ENCODE results near the gene RBMS2. TPM values are rescaled to one million over a fixed set of nuclear protein-coding genes. Genes with fewer than 3 reads are reported as not detected.

RBMS2 gene
- total and polyA plus RNA-seq, 2 donors (not counting 1 experiment from before 2014, with no cell fraction given), result 0.81 to 7.6 TPM

GRCh38 chr12:56590237-56590830, 68.7 kb downstream of the RBMS2 start:
- H4K20me1 ChIP-seq (ENCODE audit: control insufficient read depth, insufficient read depth, low read length, poor library complexity, severe bottlenecking), result peaks cover 4% of the 10 kb centered on the region
- no peak overlapping the region for H3K4me2 ChIP-seq (replicated peaks; ENCODE audit: low read depth, low read length, poor library complexity, severe bottlenecking)
- H3K4me3 Mint-ChIP-seq, result no peak overlapping the region
- no peaks in the 10 kb centered on the region for H3K27me3 ChIP-seq (replicated peaks in 1 of 4; ENCODE audit: control extremely low read depth in 1 of 4, control insufficient read depth in 3 of 4, insufficient read depth in 4 of 4, low read length in 3 of 4)
- no peak overlapping the region for H3K4me3 ChIP-seq (ENCODE audit: control extremely low read depth in 1 of 5, extremely low read depth in 1 of 5, insufficient read depth in 1 of 5, low read depth in 2 of 5, low read length in 4 of 5)
- no peak overlapping the region for H3K27ac ChIP-seq (ENCODE audit: low read length in 2 of 2)
- H3K9me3 Mint-ChIP-seq (ENCODE audit: insufficient read depth), result no peaks in the 10 kb centered on the region
- peaks cover 3% of the 10 kb centered on the region for H3K4me1 Mint-ChIP-seq
- no peaks in the 10 kb centered on the region for H3K4me1 ChIP-seq (ENCODE audit: control insufficient read depth in 2 of 2, insufficient read depth in 2 of 2, low read length in 2 of 2)
- H2AFZ ChIP-seq (ENCODE audit: insufficient read depth, low read depth, low read length, poor library complexity, severe bottlenecking), result no peak overlapping the region
- H3K9me3 ChIP-seq (ENCODE audit: control extremely low read depth in 1 of 3, control insufficient read depth in 2 of 3, insufficient read depth in 1 of 3, low read length in 2 of 3), result no peaks in the 10 kb centered on the region
- WGBS (ENCODE audit: insufficient coverage), result 83% methylated on average over 2 of the region's 3 CpGs
- CTCF ChIA-PET, result interaction anchor here (0.7 to 1.8 kb wide), 6 partner anchors 9 to 76 kb away, joined by 3 to 7 read pairs (median 6); no protein-coding TSS in a partner anchor
- no peaks in the 10 kb centered on the region for H3K27me3 Mint-ChIP-seq
- POLR2A ChIA-PET, result no interaction called here
- H3K27ac Mint-ChIP-seq, result no peak overlapping the region
- intact Hi-C loops (cut with micrococcal nuclease), result loop anchor here (5.0 kb wide), 1 partner anchor 37 kb away; no protein-coding TSS in a partner anchor
- H3K79me2 ChIP-seq (ENCODE audit: control insufficient read depth, insufficient read depth, low read length), result no peaks in the 10 kb centered on the region
- DNase-seq (no peak), ATAC-seq (ENCODE audit: low read depth) (no peak)
- no peak overlapping the region for H3K9ac ChIP-seq (ENCODE audit: low read length)
- TF ChIP-seq EZH2 (IDR thresholded peaks at IDR 0.05; ENCODE audit: borderline replicate concordance, insufficient read depth, low read depth, low read length, poor library complexity, severe bottlenecking), result no peak
- peak; percentile 17 for TF ChIP-seq CTCF (IDR thresholded peaks at IDR 0.05)
- peaks cover 0 to 2% of the 10 kb centered on the region in 2 experiments for H3K36me3 ChIP-seq (replicated peaks in 1 of 2; ENCODE audit: control extremely low read depth in 1 of 2, control insufficient read depth in 1 of 2, extremely low read depth in 1 of 2, insufficient read depth in 2 of 2, low read length in 1 of 2)

GRCh38 chr12:56591126-56591525, 69.5 kb downstream of the RBMS2 start:
- intact Hi-C loops (cut with micrococcal nuclease), result loop anchor here (5.0 kb wide), 1 partner anchor 36 kb away; no protein-coding TSS in a partner anchor
- no peak overlapping the region for H3K4me2 ChIP-seq (replicated peaks; ENCODE audit: low read depth, low read length, poor library complexity, severe bottlenecking)

More at GRCh38 chr12:56591126-56591525, 69.5 kb downstream of the RBMS2 start:
- Histone ChIP-seq H3K36me3 (replicated peaks in 1 of 2; ENCODE audit: control extremely low read depth in 1 of 2, control insufficient read depth in 1 of 2, extremely low read depth in 1 of 2, insufficient read depth in 2 of 2, low read length in 1 of 2) (peaks cover 0 to 6% of the 10 kb centered on the region in 2 experiments), H3K4me3 (ENCODE audit: control extremely low read depth in 1 of 5, extremely low read depth in 1 of 5, insufficient read depth in 1 of 5, low read depth in 2 of 5, low read length in 4 of 5) (no peak overlapping the region), H3K9ac (ENCODE audit: low read length) (no peak overlapping the region), H3K4me1 (ENCODE audit: control insufficient read depth in 2 of 2, insufficient read depth in 2 of 2, low read length in 2 of 2) (no peaks in the 10 kb centered on the region), H3K27me3 (replicated peaks in 1 of 4; ENCODE audit: control extremely low read depth in 1 of 4, control insufficient read depth in 3 of 4, insufficient read depth in 4 of 4, low read length in 3 of 4) (no peaks in the 10 kb centered on the region), H2AFZ (ENCODE audit: insufficient read depth, low read depth, low read length, poor library complexity, severe bottlenecking) (no peak overlapping the region), H4K20me1 (ENCODE audit: control insufficient read depth, insufficient read depth, low read length, poor library complexity, severe bottlenecking) (peaks cover 4% of the 10 kb centered on the region), H3K27ac (ENCODE audit: low read length in 2 of 2) (no peak overlapping the region), H3K79me2 (ENCODE audit: control insufficient read depth, insufficient read depth, low read length) (no peaks in the 10 kb centered on the region), H3K9me3 (ENCODE audit: control extremely low read depth in 1 of 3, control insufficient read depth in 2 of 3, insufficient read depth in 1 of 3, low read length in 2 of 3) (no peaks in the 10 kb centered on the region)
- CTCF ChIA-PET, result interaction anchor here (0.6 to 1.8 kb wide), 6 partner anchors 10 to 716 kb away, joined by 3 to 6 read pairs (median 4); no protein-coding TSS in a partner anchor
- ATAC-seq (ENCODE audit: low read depth) (no peak), DNase-seq (no peak)
- Mint-ChIP-seq H3K4me1 (peaks cover 3% of the 10 kb centered on the region), H3K4me3 (no peak overlapping the region), H3K9me3 (ENCODE audit: insufficient read depth) (no peaks in the 10 kb centered on the region), H3K27ac (no peak overlapping the region), H3K27me3 (no peaks in the 10 kb centered on the region)
- no CpG with 5 or more reads among the region's 5 CpGs for WGBS (ENCODE audit: insufficient coverage)
- POLR2A ChIA-PET, result no interaction called here
- TF ChIP-seq CTCF (IDR thresholded peaks at IDR 0.05) (no peak), EZH2 (IDR thresholded peaks at IDR 0.05; ENCODE audit: borderline replicate concordance, insufficient read depth, low read depth, low read length, poor library complexity, severe bottlenecking) (no peak)
